HepG2 (cell line): ENCODE results near the gene ZNF451. TPM values are rescaled to one million over a fixed set of nuclear protein-coding genes. Genes with fewer than 3 reads are reported as not detected.

Source experiments
- CREM ChIP-seq, 2 experiments: sonication (generic) in 1 of 2; formaldehyde crosslinking in 1 of 2; IDR thresholded peaks; 2 replicates each; pipeline versions ENCODE4 v1.4.0 to v1.6.1; 2016 to 2020; ENCODE audit warnings: antibody characterized with exemption in 1 of 2, mild to moderate bottlenecking in 1 of 2, missing genetic modification reagents in 1 of 2
- EEA1 ChIP-seq: sonication (generic); formaldehyde crosslinking; IDR thresholded peaks from 2 replicates; pipeline ENCODE4 v1.5.1; 2020; ENCODE audit warnings: mild to moderate bottlenecking, missing genetic modification reagents, borderline replicate concordance
- FOXM1 ChIP-seq: sonication (generic); formaldehyde crosslinking; IDR thresholded peaks from 2 replicates; pipeline ENCODE4 v1.5.0; 2020; ENCODE audit warnings: missing genetic modification reagents
- GPBP1L1 ChIP-seq: sonication (generic); formaldehyde crosslinking; IDR thresholded peaks from 2 replicates; pipeline ENCODE4 v1.5.0; 2020; ENCODE audit warnings: mild to moderate bottlenecking, missing genetic modification reagents
- KDM3A ChIP-seq: IDR thresholded peaks from 2 replicates; pipeline ENCODE4 v1.6.1; 2018; ENCODE audit warnings: low read depth, missing compliant biosample characterization
- NFE2 ChIP-seq: sonication (generic); formaldehyde crosslinking; IDR thresholded peaks from 2 replicates; pipeline ENCODE4 v1.4.0; 2020; ENCODE audit warnings: missing genetic modification reagents
- TP53 ChIP-seq: sonication (generic); formaldehyde crosslinking; conservative IDR thresholded peaks from 2 replicates; pipeline ENCODE4 v1.4.0; 2020; ENCODE audit warnings: missing genetic modification reagents
- TRIM24 ChIP-seq: sonication (generic); formaldehyde crosslinking; IDR thresholded peaks from 2 replicates; pipeline ENCODE4 v1.8.0; 2022; ENCODE audit warnings: mild to moderate bottlenecking, missing genetic modification reagents
- ZNF10 ChIP-seq: sonication (generic); formaldehyde crosslinking; IDR thresholded peaks from 2 replicates; pipeline ENCODE4 v1.4.0; 2020; ENCODE audit warnings: mild to moderate bottlenecking, low read depth, missing genetic modification reagents, borderline replicate concordance
- ZNF20 ChIP-seq: sonication (generic); formaldehyde crosslinking; IDR thresholded peaks from 2 replicates; pipeline ENCODE4 v1.4.0; 2020; ENCODE audit warnings: mild to moderate bottlenecking, moderate library complexity, missing genetic modification reagents
- ZNF264 ChIP-seq: sonication (generic); formaldehyde crosslinking; IDR thresholded peaks from 2 replicates; pipeline ENCODE4 v1.4.0; 2020; ENCODE audit warnings: missing genetic modification reagents
- ZNF335 ChIP-seq: sonication (generic); formaldehyde crosslinking; IDR thresholded peaks from 2 replicates; pipeline ENCODE4 v1.4.0; 2020; ENCODE audit warnings: missing genetic modification reagents
- ZNF546 ChIP-seq: sonication (generic); formaldehyde crosslinking; conservative IDR thresholded peaks from 2 replicates; pipeline ENCODE4 v1.8.1; 2023; ENCODE audit warnings: mild to moderate bottlenecking, missing genetic modification reagents
- ZNF619 ChIP-seq: sonication (generic); formaldehyde crosslinking; IDR thresholded peaks from 2 replicates; pipeline ENCODE4 v1.4.0; 2020; ENCODE audit warnings: mild to moderate bottlenecking, missing genetic modification reagents
- polyA plus RNA-seq, 8 experiments: library from polyadenylated mRNA; depleted of rRNA in 3 of 8; stranded (reverse) in 7 of 8; unstranded in 1 of 8; fragments of >200 nt; fragmentation: Illumina TruSeq in 4 of 8; extraction: Trizol in 4 of 8; gene quantifications; 2 replicates each; pipeline versions ENCODE4 v1.2.1 to v1.2.3, GENCODE V29; 2011 to 2016; ENCODE audit warnings: low read depth in 4 of 8, missing spikeins in 1 of 8, mixed read lengths in 1 of 8; ENCODE audit not compliant: insufficient read depth in 1 of 8
- total RNA-seq, 5 experiments: library from RNA; depleted of rRNA; stranded (reverse); fragments of >200 nt; fragmentation: Illumina TruSeq; extraction: Trizol; gene quantifications; 2 replicates each; pipeline ENCODE4 v1.2.3, GENCODE V29; 2016; ENCODE audit warnings: low read depth in 1 of 5
- TF ChIP-seq, protein P1 (sequence below): sonication (generic); IDR thresholded peaks from 2 replicates; pipeline ENCODE4 v1.6.1; 2016; ENCODE audit warnings: low read depth, borderline replicate concordance
- TF ChIP-seq, protein P2 (sequence below): sonication (generic); formaldehyde crosslinking; IDR thresholded peaks from 2 replicates; pipeline ENCODE4 v1.4.0; 2020; ENCODE audit warnings: missing genetic modification reagents, borderline replicate concordance
- TF ChIP-seq, protein P3 (sequence below): sonication (generic); formaldehyde crosslinking; IDR thresholded peaks from 2 replicates; pipeline ENCODE4 v1.4.0; 2020; ENCODE audit warnings: missing genetic modification reagents
- TF ChIP-seq, protein P4 (sequence below): sonication (generic); formaldehyde crosslinking; conservative IDR thresholded peaks from 2 replicates; pipeline ENCODE4 v1.8.0; 2022; ENCODE audit warnings: missing genetic modification reagents

The ZNF451 gene
- total and polyA plus RNA-seq, 2 of the 13 experiments (the other 11 are each of a cell fraction or from before 2014, with no cell fraction given): 32.1 to 65.7 TPM

GRCh38 chr6:57089687-57090457 is at the start of gene ZNF451 (continued):
- TF ChIP-seq TP53 (no peak), ZNF20 (CRISPR knock-in tag) (no peak), KDM3A (CRISPR knock-in tag) (peak; percentile 86), ZNF264 (CRISPR knock-in tag) (peak; percentile 59; the same call in 1 of the 2 replicates), CREM (IDR thresholded peaks at IDR 0.05) (peak; percentile 95), CREM (CRISPR knock-in tag; IDR thresholded peaks at IDR 0.05) (no peak), FOXM1 (CRISPR knock-in tag) (0 out of 2 replicates have a peak, but pooled peaks have one; percentile 11), EEA1 (CRISPR knock-in tag) (0 out of 2 replicates have a peak, but pooled peaks have one; percentile 26), GPBP1L1 (no peak), ZNF335 (peak; percentile 86), ZNF10 (CRISPR knock-in tag) (no peak), ZNF619 (CRISPR knock-in tag) (peak; percentile 30; the same call in 1 of the 2 replicates), TRIM24 (CRISPR knock-in tag) (no peak), ZNF546 (0 out of 2 replicates have a peak, but pooled peaks have one; percentile 47), NFE2 (CRISPR knock-in tag) (no peak)
- TF ChIP-seq, protein P1, sequence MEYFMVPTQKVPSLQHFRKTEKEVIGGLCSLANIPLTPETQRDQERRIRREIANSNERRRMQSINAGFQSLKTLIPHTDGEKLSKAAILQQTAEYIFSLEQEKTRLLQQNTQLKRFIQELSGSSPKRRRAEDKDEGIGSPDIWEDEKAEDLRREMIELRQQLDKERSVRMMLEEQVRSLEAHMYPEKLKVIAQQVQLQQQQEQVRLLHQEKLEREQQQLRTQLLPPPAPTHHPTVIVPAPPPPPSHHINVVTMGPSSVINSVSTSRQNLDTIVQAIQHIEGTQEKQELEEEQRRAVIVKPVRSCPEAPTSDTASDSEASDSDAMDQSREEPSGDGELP: peak; percentile 99
- TF ChIP-seq, protein P2, sequence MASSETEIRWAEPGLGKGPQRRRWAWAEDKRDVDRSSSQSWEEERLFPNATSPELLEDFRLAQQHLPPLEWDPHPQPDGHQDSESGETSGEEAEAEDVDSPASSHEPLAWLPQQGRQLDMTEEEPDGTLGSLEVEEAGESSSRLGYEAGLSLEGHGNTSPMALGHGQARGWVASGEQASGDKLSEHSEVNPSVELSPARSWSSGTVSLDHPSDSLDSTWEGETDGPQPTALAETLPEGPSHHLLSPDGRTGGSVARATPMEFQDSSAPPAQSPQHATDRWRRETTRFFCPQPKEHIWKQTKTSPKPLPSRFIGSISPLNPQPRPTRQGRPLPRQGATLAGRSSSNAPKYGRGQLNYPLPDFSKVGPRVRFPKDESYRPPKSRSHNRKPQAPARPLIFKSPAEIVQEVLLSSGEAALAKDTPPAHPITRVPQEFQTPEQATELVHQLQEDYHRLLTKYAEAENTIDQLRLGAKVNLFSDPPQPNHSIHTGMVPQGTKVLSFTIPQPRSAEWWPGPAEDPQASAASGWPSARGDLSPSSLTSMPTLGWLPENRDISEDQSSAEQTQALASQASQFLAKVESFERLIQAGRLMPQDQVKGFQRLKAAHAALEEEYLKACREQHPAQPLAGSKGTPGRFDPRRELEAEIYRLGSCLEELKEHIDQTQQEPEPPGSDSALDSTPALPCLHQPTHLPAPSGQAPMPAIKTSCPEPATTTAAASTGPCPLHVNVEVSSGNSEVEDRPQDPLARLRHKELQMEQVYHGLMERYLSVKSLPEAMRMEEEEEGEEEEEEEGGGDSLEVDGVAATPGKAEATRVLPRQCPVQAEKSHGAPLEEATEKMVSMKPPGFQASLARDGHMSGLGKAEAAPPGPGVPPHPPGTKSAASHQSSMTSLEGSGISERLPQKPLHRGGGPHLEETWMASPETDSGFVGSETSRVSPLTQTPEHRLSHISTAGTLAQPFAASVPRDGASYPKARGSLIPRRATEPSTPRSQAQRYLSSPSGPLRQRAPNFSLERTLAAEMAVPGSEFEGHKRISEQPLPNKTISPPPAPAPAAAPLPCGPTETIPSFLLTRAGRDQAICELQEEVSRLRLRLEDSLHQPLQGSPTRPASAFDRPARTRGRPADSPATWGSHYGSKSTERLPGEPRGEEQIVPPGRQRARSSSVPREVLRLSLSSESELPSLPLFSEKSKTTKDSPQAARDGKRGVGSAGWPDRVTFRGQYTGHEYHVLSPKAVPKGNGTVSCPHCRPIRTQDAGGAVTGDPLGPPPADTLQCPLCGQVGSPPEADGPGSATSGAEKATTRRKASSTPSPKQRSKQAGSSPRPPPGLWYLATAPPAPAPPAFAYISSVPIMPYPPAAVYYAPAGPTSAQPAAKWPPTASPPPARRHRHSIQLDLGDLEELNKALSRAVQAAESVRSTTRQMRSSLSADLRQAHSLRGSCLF: no peak
- TF ChIP-seq, protein P3, sequence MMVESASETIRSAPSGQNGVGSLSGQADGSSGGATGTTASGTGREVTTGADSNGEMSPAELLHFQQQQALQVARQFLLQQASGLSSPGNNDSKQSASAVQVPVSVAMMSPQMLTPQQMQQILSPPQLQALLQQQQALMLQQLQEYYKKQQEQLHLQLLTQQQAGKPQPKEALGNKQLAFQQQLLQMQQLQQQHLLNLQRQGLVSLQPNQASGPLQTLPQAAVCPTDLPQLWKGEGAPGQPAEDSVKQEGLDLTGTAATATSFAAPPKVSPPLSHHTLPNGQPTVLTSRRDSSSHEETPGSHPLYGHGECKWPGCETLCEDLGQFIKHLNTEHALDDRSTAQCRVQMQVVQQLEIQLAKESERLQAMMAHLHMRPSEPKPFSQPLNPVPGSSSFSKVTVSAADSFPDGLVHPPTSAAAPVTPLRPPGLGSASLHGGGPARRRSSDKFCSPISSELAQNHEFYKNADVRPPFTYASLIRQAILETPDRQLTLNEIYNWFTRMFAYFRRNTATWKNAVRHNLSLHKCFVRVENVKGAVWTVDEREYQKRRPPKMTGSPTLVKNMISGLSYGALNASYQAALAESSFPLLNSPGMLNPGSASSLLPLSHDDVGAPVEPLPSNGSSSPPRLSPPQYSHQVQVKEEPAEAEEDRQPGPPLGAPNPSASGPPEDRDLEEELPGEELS (CRISPR knock-in tag): peak; percentile 46
- TF ChIP-seq, protein P4, sequence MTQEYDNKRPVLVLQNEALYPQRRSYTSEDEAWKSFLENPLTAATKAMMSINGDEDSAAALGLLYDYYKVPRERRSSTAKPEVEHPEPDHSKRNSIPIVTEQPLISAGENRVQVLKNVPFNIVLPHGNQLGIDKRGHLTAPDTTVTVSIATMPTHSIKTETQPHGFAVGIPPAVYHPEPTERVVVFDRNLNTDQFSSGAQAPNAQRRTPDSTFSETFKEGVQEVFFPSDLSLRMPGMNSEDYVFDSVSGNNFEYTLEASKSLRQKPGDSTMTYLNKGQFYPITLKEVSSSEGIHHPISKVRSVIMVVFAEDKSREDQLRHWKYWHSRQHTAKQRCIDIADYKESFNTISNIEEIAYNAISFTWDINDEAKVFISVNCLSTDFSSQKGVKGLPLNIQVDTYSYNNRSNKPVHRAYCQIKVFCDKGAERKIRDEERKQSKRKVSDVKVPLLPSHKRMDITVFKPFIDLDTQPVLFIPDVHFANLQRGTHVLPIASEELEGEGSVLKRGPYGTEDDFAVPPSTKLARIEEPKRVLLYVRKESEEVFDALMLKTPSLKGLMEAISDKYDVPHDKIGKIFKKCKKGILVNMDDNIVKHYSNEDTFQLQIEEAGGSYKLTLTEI: no peak; the same call in 1 of the 2 replicates
